Endodermal cell (in vitro differentiated cells): ENCODE measurements around the gene UTP4. TPM values are rescaled to one million over a fixed set of nuclear protein-coding genes. Genes with fewer than 3 reads are reported as not detected.
A peak's percentile ranks its signal among the peaks of the same experiment; 100 is the strongest.
"Not testable (repeated sequence)": the region's sequence is repeated elsewhere in the genome, so short reads cannot be mapped to it uniquely, and the experiment has no call there.

Experiments
- DNase-seq: peaks from one replicate; pipeline ENCODE4 v3.0.0-alpha.2; 2017
- H3K27ac ChIP-seq: 2 replicates; pipeline ENCODE4 v1.5.1; 2013; ENCODE audit warnings: mild to moderate bottlenecking, low read depth, low read length, moderate library complexity
- H3K27me3 ChIP-seq: 2 replicates; pipeline ENCODE4 v1.6.1; 2013; ENCODE audit warnings: mild to moderate bottlenecking, low read length, moderate library complexity; ENCODE audit not compliant: insufficient read depth, control insufficient read depth, poor library complexity, severe bottlenecking
- H3K36me3 ChIP-seq: 2 replicates; pipeline ENCODE4 v1.7.0; 2013; ENCODE audit warnings: mild to moderate bottlenecking, low read length, moderate library complexity; ENCODE audit not compliant: control insufficient read depth, insufficient read depth
- H3K4me1 ChIP-seq: one replicate; pipeline ENCODE4 v1.7.0; 2013; ENCODE audit warnings: low read length; ENCODE audit not compliant: control insufficient read depth, insufficient read depth
- H3K4me3 ChIP-seq: 2 replicates; pipeline ENCODE4 v1.5.1; 2013; ENCODE audit warnings: mild to moderate bottlenecking, low read length, moderate library complexity
- H3K9ac ChIP-seq: 2 replicates; pipeline ENCODE4 v1.6.1; 2013; ENCODE audit warnings: mild to moderate bottlenecking, low read length, moderate library complexity; ENCODE audit not compliant: poor library complexity, severe bottlenecking; ENCODE audit errors: extremely low read depth
- H3K9me3 ChIP-seq: 2 replicates; pipeline ENCODE4 v1.6.1; 2013; ENCODE audit warnings: mild to moderate bottlenecking, low read length, moderate library complexity; ENCODE audit not compliant: control insufficient read depth
- H3K27ac Mint-ChIP-seq: 2 replicates; pipeline ENCODE4 v1.8.0; 2020; ENCODE audit warnings: mixed read lengths
- H3K27me3 Mint-ChIP-seq: 2 replicates; pipeline ENCODE4 v1.8.0; 2021; ENCODE audit warnings: mild to moderate bottlenecking, mixed read lengths; ENCODE audit not compliant: insufficient read depth
- H3K36me3 Mint-ChIP-seq: 2 replicates; pipeline ENCODE4 v1.8.0; 2020; ENCODE audit warnings: low read depth, mixed read lengths
- H3K4me1 Mint-ChIP-seq: 2 replicates; pipeline ENCODE4 v1.8.0; 2020; ENCODE audit warnings: mixed read lengths
- H3K4me3 Mint-ChIP-seq: 2 replicates; pipeline ENCODE4 v1.8.0; 2020; ENCODE audit warnings: mild to moderate bottlenecking, moderate library complexity, mixed read lengths
- H3K9me3 Mint-ChIP-seq: 2 replicates; pipeline ENCODE4 v1.8.0; 2020; ENCODE audit warnings: mild to moderate bottlenecking, mixed read lengths
- WGBS, 2 experiments: methylation state at CpG; one replicate each; pipeline versions ENCODE4 v1.1.5 to v1.1.7; 2013; ENCODE audit warnings: missing lambda C conversion rate in 2 of 2, mixed read lengths in 1 of 2; ENCODE audit not compliant: insufficient coverage in 1 of 2, insufficient read length in 1 of 2; 5-methylcytosine and 5-hydroxymethylcytosine counted together
- total RNA-seq, 2 donors: library from RNA; stranded (reverse); fragmentation: NEBNext Ultra II Directional in 1 of 2; extraction: Animal tissue kit (Norgen Biotek cat#: 25700) in 1 of 2; gene quantifications; 2 replicates in 1 of 2; 3 replicates in 1 of 2; pipeline ENCODE4 v1.2.1, GENCODE V29; 2021
- TF ChIP-seq, protein P1 (sequence below): fragments of 200-600 bp; sonication (generic); conservative IDR thresholded peaks from 2 replicates; pipeline ENCODE4 v1.5.0; 2021; ENCODE audit warnings: antibody characterized with exemption, mild to moderate bottlenecking

UTP4 gene
- total RNA-seq, 2 donors from 2014 or later: 44.1 to 45.3 TPM

DNA sequence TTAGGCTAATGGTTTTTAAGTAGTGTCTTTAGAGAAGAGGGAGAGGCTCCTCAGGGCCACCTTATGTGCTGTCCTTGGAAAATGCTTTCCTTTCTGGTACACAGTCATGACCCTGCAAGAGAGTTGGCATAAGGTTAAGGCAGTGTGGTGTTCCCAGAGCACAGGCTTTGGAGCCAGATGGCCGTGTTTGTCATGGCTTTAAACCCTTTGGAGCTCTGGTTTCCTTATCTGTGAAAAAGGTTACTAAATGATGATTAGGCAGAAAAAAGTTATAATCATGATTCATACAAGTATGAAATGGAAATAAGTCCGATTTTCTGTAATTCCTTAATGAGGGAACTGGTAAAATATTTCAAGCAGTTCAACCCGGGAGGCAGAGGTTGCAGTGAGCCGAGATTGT is 13.2 kb downstream of the UTP4 start:
- Histone ChIP-seq H3K27ac (no peak overlapping the region), H3K4me3 (no peak overlapping the region), H3K4me1 (no peaks in the 10 kb centered on the region), H3K27me3 (no peaks in the 10 kb centered on the region), H3K36me3 (peaks cover 63% of the 10 kb centered on the region), H3K9ac (no peak overlapping the region), H3K9me3 (no peaks in the 10 kb centered on the region)
- Mint-ChIP-seq H3K4me1 (no peaks in the 10 kb centered on the region), H3K27me3 (no peaks in the 10 kb centered on the region), H3K27ac (no peak overlapping the region), H3K9me3 (no peaks in the 10 kb centered on the region), H3K36me3 (peaks cover 60% of the 10 kb centered on the region), H3K4me3 (no peak overlapping the region)
- TF ChIP-seq, protein P1, sequence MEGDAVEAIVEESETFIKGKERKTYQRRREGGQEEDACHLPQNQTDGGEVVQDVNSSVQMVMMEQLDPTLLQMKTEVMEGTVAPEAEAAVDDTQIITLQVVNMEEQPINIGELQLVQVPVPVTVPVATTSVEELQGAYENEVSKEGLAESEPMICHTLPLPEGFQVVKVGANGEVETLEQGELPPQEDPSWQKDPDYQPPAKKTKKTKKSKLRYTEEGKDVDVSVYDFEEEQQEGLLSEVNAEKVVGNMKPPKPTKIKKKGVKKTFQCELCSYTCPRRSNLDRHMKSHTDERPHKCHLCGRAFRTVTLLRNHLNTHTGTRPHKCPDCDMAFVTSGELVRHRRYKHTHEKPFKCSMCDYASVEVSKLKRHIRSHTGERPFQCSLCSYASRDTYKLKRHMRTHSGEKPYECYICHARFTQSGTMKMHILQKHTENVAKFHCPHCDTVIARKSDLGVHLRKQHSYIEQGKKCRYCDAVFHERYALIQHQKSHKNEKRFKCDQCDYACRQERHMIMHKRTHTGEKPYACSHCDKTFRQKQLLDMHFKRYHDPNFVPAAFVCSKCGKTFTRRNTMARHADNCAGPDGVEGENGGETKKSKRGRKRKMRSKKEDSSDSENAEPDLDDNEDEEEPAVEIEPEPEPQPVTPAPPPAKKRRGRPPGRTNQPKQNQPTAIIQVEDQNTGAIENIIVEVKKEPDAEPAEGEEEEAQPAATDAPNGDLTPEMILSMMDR: no peak
- 92 to 93% methylated on average over 2 to 4 of the region's 4 CpGs for WGBS, 2 experiments
- DNase-seq: no peak

DNA sequence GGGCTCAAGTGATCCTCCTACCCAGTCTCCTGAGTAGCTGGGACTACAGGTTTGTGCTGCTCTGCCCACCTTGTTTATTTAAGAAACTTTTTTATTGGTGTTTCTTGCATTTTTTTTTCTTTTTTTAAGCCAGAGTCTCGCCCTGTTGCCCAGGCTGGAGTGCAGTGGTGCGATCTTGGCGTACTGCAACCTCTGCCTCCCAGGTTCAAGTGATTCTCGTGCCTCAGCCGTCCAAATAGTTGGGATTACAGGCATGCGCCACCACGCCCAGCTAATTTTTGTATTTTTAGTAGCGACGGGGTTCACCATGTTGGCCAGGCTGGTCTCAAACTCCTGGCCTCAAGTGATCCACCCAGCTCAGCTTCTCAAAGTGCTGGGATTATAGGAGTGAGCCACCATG is 17.2 kb downstream of the UTP4 start:
- H3K4me1 ChIP-seq: not testable (repeated sequence)

DNA sequence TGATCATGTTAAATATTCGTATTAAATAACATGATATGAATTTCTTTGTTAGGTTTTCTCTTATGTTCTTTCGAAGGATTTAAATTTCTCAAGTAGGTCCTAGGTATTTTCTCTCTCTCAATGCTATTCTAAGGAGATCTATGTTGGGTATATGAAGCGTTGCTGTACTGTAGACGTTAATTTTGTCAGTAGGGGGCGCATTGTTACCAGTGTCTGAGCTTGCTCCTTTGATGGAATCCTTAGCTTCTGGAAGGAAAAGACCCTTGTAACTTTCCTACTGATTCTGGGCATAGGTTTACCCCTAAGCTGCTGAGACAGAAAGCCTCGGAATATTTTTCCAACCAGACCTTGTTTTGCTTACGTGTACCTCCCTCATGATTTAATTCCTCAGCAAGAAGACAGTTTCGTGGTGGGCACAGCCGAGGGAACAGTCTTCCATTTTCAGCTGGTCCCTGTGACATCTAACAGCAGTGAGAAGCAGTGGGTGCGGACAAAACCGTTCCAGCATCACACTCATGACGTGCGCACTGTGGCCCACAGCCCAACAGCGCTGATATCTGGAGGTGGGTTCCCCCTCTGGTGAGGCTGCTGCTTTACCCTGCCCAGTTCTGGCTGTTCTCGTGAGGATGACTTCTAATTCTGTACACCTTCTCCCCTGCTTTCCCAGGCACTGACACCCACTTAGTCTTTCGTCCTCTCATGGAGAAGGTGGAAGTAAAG is 17.9 kb downstream of the UTP4 start:
- peak overlapping the region; percentile 61 for H3K27ac Mint-ChIP-seq

More for the DNA sequence above, 17.2 kb downstream of the UTP4 start:
- H3K27me3 Mint-ChIP-seq, H3K27me3 ChIP-seq, H3K9ac ChIP-seq, DNase-seq, H3K9me3 ChIP-seq, H3K9me3 Mint-ChIP-seq, H3K4me1 Mint-ChIP-seq, H3K27ac ChIP-seq, H3K4me3 ChIP-seq, H3K4me3 Mint-ChIP-seq, H3K27ac Mint-ChIP-seq: not testable (repeated sequence)
- WGBS, 2 experiments: 93 to 97% methylated on average over 9 of the region's 9 CpGs
- peaks cover 63% of the 10 kb centered on the region for H3K36me3 ChIP-seq
- H3K36me3 Mint-ChIP-seq: peaks cover 55% of the 10 kb centered on the region

More for the DNA sequence above, 17.9 kb downstream of the UTP4 start:
- no peaks in the 10 kb centered on the region for H3K27me3 ChIP-seq
- no peak overlapping the region for H3K9ac ChIP-seq
- TF ChIP-seq, protein P1: peak; percentile 92
- Mint-ChIP-seq H3K9me3 (no peaks in the 10 kb centered on the region), H3K36me3 (peaks cover 57% of the 10 kb centered on the region), H3K4me3 (no peak overlapping the region), H3K27me3 (no peaks in the 10 kb centered on the region), H3K4me1 (no peaks in the 10 kb centered on the region)
- peak; percentile 80 for DNase-seq
- H3K4me3 ChIP-seq: no peak overlapping the region
- peaks cover 62% of the 10 kb centered on the region for H3K36me3 ChIP-seq
- no peaks in the 10 kb centered on the region for H3K4me1 ChIP-seq
- WGBS, 2 experiments: 75 to 78% methylated on average over 14 to 15 of the region's 16 CpGs
- no peaks in the 10 kb centered on the region for H3K9me3 ChIP-seq
- no peak overlapping the region for H3K27ac ChIP-seq
